Measurements from ENCODE around the gene PUS3.
"Not testable (repeated sequence)": the region's sequence is repeated elsewhere in the genome, so short reads cannot be mapped to it uniquely, and the experiment has no call there.

Gene PUS3

DNA sequence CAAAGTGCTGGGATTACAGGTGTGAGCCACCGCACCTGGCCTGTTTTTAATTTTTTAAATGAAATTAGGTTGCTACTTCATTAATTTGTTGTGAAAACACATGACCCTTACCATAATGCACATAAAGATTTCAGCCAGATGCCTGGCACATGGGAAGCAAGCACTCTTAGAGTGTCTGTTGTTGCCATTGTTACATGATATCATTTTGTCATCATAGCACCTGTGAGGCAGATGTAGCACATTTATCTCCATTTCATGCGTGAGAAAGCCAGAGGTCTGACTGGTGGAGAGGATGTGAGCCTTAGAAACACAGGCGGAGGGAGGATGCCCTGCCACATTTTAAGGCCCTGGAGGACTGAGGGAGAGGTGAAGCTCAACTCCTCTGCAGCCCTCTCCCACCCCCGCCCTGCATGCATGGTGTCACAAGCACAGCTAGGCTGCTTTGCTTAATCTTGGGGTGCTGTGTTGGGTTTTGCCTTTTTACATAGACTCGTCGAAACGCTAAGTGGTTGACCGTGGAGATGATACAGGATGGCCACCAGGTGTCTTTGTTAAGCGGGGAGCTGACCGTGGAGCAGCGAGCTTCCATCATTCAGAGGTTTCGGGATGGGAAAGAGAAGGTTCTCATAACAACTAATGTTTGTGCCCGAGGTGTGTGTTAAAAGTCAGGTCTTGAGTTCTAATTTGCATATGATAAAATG lies 15.3 kb upstream of the PUS3 start:
- DNase-seq (ENCODE audit: low read depth), result no peak

DNA sequence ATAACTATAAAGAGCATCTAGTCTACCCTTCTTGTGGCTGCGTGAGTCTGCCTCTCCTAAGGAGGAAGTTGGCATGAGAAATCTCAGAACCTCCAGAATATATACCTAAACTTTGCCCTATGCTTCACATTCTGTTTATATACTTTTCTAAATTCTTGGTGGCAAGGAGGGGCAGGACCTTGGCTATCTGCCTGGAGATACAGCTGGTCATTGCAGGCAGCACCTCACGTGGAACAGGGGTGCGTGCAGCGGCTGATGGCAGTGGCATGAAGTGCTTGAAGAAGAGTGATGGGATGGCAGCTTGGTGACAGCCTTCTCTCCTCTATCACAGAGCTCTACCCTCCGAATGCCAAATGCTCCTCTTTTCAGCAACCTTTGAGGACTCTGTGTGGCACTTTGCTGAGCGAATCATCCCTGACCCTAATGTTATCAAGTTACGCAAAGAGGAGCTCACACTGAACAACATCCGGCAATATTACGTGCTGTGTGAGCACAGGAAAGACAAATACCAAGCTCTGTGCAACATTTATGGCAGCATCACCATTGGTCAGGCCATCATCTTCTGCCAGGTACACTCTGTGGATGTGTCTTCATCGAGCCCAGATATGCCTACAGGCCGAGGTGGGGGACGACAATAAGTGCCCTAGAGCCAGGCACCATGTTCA lies 13.8 kb upstream of the PUS3 start:
- DNase-seq (ENCODE audit: low read depth), result no peak

DNA sequence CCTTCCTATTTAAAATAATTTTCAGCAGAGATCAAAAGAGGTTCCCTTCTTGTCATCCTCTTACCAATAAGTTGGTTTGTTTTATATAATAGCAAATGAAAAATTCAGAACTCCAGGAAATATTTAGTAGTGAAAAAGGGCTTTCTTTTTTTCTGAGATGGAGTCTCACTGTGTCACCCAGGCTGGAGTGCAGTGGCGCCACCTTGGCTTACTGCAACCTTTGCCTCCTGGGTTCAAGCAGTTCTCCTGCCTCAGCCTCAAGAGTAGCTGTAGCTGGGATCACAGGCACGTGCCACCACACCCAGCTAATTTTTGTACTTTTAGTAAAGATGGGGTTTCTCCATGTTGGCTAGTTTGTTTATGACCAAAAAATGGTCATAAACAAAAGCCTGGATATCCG lies 11.6 kb upstream of the PUS3 start:
- DNase-seq (ENCODE audit: low read depth), result not testable (repeated sequence)

DNA sequence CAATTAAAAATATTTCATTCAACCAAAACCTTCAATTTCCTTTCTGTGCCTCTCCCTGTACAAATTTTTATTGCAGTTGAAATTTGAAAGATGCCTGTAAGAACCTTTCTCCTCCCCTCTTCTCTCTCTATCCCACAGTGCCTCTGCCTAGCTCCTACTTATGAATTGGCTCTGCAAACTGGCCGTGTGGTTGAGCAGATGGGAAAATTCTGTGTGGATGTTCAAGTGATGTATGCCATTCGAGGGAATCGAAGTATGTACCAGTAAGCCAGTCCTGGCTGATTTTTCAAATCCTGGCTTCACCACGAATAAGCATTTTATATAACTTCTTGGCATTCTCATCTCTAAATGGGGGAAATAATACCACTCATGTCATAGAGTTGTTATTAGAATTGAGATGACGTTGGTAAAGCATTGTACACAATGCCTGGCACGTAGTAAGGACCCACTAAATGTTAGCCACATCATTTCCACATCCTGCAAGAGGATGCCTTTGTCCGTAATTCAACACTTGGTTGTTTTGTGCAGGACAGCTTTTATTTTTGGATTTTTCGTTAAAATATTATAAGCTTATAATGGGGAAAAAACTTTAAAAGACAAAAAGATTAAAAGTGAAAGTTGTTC lies 7.3 kb upstream of the PUS3 start:
- DNase-seq (ENCODE audit: low read depth), result no peak

DNA sequence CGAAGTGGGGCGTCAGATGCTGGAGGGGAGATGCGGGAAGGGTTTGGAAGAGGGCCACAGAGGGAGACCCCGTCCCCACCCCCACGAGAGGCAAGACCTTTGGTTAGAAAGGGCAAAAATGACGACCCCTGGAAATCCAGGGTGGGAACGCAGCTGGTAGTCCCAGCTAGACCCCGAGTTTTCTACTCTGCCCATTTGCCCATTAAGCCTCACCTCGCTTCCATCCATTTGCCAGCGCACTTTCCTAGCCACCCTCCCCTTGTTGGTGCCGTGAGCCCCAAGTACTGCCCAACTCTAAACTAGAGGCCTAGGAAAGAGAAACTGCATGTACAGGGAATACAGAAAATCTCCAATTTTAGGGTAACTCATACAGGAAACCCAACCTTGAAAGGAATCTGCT lies 1.7 kb upstream of the PUS3 start:
- DNase-seq (ENCODE audit: low read depth), result no peak

DNA sequence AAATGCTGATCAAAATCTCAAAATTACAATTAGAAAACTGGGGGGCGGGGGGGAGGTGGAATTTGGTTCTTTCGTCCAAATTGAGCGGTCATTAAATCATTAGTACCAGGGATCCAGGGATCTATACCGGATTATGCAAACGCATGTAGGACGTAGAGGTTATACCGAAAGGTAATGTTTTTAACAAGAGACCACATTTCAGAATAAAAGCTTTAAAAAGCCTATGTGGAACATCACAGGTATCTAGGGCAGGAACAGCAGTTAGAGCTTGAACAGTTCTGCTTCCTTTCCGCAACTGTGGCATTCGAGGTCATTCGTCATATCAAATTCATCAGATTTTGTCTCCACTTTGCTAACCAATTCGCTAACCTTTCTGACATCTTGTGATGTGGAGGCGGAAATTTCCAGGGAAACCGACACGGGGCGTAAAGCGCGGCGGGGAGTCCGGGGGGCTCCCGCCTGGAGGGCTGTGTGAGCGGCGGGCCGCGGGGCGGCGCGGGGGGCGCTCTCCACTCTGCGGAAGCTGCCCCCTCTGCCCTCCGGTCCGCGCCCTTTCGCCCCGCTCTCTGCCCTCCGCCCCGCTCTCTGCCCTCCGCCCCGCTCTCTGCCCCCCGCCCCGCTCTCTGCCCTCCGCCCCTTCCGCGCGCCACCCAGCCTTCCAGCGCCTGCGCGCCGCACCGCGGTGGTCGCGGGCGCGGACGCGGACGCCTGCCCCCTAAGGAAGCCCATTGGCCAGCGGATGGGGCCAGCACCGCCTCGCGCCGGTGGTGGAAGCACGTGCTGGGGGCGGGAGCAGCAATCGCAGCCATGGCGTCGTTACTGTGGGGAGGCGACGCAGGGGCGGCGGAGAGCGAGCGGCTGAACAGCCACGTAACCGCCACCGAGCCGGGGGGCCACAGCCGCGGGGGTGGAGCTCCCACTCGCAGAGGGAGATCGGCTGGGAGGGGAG lies 979 bp upstream of the PUS3 start, which contains the start of gene DDX25:
Gene DDX25 (plus strand): TSS at position 798 of the 949 bp plus-strand sequence. CDS start 10 bp downstream, at position 808.
- DNase-seq (ENCODE audit: low read depth), result no peak

DNA sequence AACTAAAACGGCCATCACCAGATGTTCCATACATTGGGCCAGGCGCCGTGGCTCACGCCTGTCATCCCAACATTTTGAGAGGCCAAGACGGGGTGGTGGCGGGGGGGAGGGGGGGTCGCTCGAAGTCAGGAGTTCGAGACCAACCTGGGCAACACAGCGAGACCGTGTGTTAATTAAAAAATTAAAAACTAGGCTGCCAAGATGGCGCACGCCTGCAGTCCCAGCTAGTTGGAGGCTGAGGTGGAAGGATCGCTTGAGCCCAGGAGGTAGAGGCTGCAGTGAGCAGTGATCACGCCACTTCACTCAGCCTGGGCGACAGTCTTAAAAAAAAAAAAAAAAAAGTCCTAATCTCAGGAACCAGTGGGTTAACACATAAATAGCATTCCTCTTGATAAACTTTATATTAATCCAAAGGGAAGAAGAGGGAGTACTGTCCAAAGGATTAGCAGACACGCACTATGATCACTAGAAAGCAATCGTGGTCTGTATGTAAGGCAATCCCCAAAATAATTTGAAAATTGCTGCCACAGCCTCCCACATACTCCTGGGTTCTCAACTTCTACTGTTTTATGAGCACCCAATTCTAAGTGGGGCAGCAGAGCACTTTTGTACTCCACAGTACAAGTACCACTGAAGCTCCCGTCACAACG lies 604 bp downstream of the PUS3 start:
- no peak for DNase-seq (ENCODE audit: low read depth)

DNA sequence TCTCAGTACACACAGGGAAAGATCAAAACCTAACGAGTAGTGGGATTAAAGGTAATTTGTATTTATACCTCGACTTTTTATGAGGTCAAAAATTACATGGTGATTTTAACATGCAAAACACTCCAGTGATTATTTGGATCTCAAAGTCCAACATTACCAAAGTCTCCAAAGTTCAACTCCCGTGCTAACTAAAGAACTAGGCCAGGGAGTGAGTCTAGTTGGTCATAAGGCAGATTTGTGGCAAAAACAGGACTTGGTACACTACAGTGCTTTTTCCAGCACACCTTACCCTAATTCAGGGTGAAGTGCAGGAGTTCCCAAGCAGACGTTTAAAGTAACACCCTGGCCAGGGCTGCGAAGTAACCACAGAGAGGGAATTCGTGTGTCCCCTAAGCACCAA lies 1.1 kb downstream of the PUS3 start:
- DNase-seq (ENCODE audit: low read depth), result no peak

DNA sequence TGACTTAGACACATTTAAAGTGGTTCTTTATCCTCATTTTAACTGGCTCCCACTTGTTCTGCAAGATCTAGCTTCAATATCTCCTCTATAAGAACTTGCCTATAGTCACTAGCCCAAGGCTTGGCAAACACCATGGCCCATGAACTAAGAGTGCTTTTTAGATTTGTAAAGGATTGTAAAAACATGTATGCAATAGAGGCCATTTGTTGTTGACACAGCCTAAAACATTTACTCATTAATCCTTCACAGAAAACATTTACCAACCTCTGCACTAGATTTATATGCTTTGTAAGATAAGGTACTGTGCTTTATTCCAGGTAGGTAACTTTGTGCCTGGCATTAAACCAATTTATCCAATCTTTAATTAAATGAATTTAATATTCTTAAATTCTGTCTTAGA lies 10.0 kb downstream of the PUS3 start:
- DNase-seq (ENCODE audit: low read depth), result no peak

DNA sequence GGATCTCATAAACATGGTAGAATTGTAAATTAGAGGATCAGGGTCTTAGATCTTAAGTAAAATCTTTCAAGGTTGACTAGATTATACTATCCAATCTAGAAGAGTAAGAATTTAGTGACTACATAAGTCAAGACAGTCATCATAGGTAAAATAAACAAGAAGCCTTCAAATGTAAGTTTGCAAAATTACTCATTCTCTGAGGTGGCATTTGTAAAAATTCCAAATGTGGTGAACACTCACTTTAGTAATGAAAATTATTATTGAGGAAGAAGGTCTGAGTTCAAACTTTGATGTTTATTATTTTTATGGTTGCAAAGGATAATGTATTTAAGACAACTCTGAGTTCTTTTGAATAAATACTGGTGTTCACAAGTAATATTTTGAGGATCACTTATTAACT lies 10.9 kb downstream of the PUS3 start:
- DNase-seq (ENCODE audit: low read depth), result peak; percentile 29

DNA sequence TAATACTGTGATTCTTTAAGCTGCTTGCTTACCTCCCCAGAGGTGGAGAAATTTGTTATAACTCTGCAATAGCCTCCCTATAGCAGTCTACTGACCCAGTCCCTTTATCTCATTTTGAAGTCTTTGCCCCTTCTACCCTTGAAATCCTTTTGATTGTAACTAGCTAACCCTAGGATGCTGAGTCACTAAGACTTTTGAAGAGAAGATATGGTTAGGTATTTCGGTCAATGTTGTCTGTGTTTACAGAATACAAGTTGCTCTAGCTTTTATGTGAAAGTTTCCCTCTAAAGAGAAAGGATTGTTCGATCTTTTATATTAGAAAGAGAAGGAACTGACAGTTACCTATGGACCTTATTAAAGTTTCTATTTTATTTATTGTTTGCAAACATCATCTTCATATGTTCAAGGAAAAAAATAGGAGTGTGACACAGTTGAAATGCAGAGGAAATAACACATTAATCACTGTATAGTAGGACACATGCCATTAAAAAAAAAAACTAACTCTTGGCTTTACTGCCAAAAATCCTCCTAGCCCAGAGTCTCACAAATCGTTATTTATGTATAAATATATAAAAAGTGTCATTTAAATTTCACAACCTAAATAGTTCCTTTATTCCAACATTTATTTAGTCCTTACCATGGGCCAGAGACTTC lies 12.4 kb downstream of the PUS3 start:
- no peak for DNase-seq (ENCODE audit: low read depth)

DNA sequence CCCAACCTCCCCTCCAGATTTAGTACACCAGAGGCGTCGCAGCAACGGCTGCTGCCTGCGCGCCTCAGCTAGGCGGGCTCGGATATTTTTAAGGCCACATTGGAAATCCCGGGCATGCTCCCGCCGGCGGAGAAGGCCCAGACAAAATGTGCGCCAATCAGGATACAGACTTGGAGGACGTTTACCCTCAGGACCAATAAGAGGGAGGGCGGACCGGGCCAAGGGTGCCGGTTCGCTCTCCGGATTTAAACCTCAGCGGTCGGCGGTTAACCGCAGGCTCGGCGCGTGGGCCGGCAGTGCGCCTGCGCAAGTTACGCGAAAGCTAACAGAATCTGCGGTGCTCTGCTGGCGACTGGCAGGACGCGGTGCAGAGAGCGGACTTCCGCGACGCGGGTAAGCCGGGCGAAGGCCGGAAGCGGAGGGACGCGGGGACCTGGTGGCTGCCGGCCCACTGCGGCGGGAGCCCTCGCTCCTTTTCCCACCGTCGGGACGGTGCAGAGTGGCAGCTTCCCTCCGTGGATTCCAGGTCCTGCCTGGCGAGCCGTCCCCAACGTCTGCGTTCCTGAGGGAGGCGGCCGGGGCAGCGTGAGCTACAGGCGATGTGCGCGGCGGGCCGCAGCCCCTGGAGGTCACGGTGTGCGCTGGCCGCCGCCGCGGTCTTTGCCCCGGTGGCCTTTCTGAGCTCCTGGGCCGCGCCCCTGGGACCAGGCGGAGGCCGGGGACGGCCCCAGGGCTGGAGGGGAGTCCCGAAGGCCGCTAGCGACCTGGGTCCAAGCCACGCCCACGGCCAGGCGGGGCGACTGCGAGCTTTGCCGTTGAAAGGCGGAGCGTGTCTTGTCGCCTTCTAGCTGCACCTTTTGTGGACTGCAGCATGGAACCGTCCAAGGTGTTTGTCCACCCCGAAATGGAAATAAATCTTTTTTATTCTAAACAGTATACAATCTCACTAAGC lies 15.4 kb downstream of the PUS3 start, which contains the start of gene HYLS1:
Gene HYLS1 (plus strand): TSS at position 296 of the 952 bp plus-strand sequence. CDS start 11,701 bp downstream, outside the sequence.
- peak; percentile 85 for DNase-seq (ENCODE audit: low read depth)

DNA sequence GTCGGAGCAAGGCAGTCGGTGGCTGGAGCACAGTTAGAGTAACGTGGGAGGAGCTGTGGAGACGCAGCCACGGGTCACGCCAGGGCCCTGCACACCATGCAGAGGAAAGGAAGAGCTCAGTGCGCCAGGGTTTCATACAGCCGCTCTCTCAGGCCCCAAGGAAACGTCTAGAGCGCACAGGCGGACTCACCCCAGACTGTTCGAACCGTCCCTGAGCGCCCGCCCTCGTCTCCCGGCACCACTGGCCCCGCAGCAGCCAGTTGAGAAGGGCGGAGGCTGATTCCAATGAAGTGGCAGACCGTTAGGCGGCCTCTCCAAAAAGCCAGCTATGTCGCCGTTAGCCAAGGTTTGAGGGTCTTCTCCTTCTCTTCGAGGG lies 16.0 kb downstream of the PUS3 start:
- no peak for DNase-seq (ENCODE audit: low read depth)

DNA sequence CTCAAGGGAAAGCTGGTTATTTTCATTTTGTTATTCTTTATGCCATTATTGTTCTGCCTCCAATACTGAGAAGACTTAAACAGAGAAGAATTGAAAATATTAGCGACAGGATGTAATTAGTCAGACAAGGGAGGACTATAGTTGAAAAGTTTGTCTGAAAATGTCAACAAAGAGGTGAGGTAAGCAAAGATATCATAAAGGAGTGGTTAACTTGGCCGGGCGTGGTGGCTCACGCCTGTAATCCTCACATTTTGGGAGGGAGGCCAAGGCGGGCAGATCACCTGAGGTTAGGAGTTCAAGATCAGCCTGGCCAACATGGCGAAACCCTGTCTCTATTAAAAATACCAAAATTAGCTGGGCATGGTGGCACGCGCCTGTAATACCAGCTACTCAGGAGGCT lies 19.6 kb downstream of the PUS3 start:
- no peak for DNase-seq (ENCODE audit: low read depth)

DNA sequence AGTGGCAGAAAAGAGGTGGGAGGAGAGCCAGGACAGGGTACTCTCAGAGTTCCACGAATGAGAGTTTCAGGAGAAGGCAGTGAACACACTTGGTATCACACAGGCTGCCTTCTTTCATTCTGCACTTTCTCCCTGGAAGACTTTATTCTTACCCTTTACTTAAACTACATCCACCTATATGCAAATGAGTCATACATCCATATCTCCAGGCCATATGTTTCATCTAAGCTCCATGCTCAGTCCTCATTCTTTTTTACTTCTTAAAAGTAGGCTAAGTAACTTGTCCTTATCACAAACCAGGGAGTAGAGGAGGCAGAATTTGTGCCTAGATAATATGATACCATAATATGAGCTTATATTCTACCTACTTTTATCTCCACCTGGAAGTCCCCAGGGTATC lies 21.7 kb downstream of the PUS3 start:
- DNase-seq (ENCODE audit: low read depth), result no peak

DNA sequence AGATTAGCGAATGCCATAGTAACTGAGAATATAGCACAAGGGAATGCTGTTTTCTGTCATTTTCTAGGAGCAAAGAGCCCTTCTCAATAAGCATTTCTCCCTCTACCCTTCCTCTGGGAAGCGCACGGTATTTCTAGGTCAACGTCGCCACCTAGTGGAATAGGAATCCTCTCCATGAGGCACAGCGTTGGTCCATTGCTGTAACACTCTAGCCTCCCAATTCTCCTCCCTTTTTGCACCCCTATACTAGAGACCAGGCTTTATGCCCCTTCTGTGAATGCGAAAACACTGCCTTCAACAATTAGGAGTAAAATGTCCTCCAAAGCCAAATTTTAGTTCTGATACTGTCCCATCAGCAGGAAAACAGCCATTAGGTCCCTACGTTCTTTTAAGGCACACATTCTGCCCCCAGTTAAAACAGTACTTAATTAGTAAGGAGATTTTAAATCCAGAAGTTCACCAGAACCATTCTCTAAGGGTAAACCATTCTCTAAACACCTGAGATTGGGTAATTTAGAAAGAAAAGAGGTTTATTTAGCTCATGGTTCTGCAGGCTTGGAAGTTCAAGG lies 28.4 kb downstream of the PUS3 start:
- peak; percentile 25 for DNase-seq (ENCODE audit: low read depth)

DNA sequence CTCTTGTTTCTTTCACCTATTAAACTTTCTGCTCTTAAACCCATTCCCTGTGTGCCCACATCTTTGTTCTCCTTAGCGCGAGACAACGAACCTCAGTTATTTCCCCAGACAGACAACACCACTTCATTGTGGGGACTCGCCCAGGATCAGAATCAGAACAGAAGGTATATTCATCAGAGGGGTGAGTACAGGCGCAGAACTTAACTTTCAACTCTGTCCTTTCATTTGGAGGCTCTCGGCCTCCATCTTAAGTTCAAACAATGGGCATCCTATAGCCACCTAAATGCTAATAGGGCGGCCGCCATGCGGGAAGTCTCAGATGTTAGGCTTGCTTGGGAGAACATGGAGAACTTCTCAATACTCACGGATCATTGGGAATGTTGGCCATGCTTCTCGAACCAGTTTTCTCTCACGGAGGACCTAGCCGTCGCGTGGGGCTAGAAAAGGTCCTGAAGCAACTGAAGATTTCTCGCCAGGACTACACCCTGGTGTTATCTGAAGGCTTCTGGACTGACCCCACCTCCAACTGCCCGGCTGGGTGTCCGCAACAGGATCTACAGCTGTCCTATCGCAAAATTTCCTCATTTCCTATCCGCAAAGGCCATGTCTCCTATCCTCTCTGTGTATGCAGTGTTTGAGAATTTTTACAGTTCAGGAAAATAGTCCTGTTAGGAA lies 29.0 kb downstream of the PUS3 start:
- DNase-seq (ENCODE audit: low read depth), result no peak

DNA sequence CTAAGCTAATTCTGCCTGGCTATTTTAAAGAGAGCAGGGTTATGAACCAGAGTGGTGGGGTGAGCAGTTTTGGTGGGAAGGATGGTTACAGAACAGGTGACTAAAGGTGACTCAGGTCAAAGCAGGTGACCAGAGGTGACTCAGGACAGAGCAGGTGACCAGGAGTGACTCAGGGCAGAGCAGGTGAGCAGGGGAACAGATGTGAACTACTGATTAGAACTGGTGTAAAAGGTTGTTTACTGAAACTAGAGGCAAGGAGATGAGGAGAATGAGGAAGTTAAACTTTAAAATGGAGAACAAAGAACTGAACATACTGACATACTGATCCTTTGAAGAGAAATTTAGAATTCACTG lies 30.9 kb downstream of the PUS3 start:
- DNase-seq (ENCODE audit: low read depth), result no peak
